Neural progenitor cell (in vitro differentiated cells): ENCODE results near the gene SSBP2. TPM values are rescaled to one million over a fixed set of nuclear protein-coding genes. Genes with fewer than 3 reads are reported as not detected.

Source experiments
- DNase-seq: peaks from one replicate; pipeline ENCODE4 v3.0.0-alpha.2; 2016; ENCODE audit warnings: low spot score
- H2AFZ ChIP-seq: fragments of 200-600 bp; sonication (generic); replicated peaks from 2 replicates; pipeline ENCODE4 v1.6.1; 2016; ENCODE audit warnings: antibody characterized with exemption
- H3F3A ChIP-seq: fragments of 200-600 bp; sonication (generic); 2 replicates; pipeline ENCODE4 v1.6.1; 2016; ENCODE audit warnings: antibody characterized with exemption, low read depth
- H3K27ac ChIP-seq: fragments of 200-600 bp; sonication (generic); 2 replicates; pipeline ENCODE4 v1.5.1; 2016; ENCODE audit warnings: mild to moderate bottlenecking
- H3K27me3 ChIP-seq: fragments of 200-600 bp; sonication (generic); 2 replicates; pipeline ENCODE4 v1.6.1; 2016; ENCODE audit warnings: mild to moderate bottlenecking, moderate library complexity
- H3K36me3 ChIP-seq: fragments of 200-600 bp; sonication (generic); 2 replicates; pipeline ENCODE4 v1.5.1; 2016
- H3K4me1 ChIP-seq: fragments of 200-600 bp; sonication (generic); 2 replicates; pipeline ENCODE4 v1.6.1; 2016; ENCODE audit warnings: mixed run types
- H3K4me2 ChIP-seq: fragments of 200-600 bp; sonication (generic); 2 replicates; pipeline ENCODE4 v1.6.1; 2016
- H3K4me3 ChIP-seq: fragments of 200-600 bp; sonication (generic); 2 replicates; pipeline ENCODE4 v1.5.1; 2016
- H3K79me2 ChIP-seq: fragments of 200-600 bp; sonication (generic); 2 replicates; pipeline ENCODE4 v1.6.1; 2016; ENCODE audit warnings: low read depth
- H3K9ac ChIP-seq: fragments of 200-600 bp; sonication (generic); 2 replicates; pipeline ENCODE4 v1.6.1; 2016
- H3K9me3 ChIP-seq: fragments of 200-600 bp; sonication (generic); 2 replicates; pipeline ENCODE4 v1.5.1; 2016; ENCODE audit warnings: low read depth
- H4K20me1 ChIP-seq: fragments of 200-600 bp; sonication (generic); 2 replicates; pipeline ENCODE4 v1.6.1; 2016; ENCODE audit warnings: low read depth
- H3K27ac Mint-ChIP-seq: 3 replicates; pipeline ENCODE4 v1.8.0; 2021; ENCODE audit warnings: mixed read lengths
- H3K27me3 Mint-ChIP-seq: 2 replicates; pipeline ENCODE4 v1.8.0; 2022; ENCODE audit warnings: low read depth, mild to moderate bottlenecking, inconsistent platforms, moderate library complexity, mixed read lengths; ENCODE audit not compliant: insufficient read depth
- H3K36me3 Mint-ChIP-seq: 3 replicates; pipeline ENCODE4 v1.8.0; 2021; ENCODE audit warnings: mixed read lengths
- H3K4me1 Mint-ChIP-seq: 3 replicates; pipeline ENCODE4 v1.8.0; 2021; ENCODE audit warnings: mixed read lengths
- H3K4me3 Mint-ChIP-seq: 3 replicates; pipeline ENCODE4 v1.8.0; 2021; ENCODE audit warnings: mild to moderate bottlenecking, moderate library complexity, mixed read lengths
- H3K9me3 Mint-ChIP-seq: 3 replicates; pipeline ENCODE4 v1.8.0; 2020; ENCODE audit warnings: mixed read lengths
- EZH2 ChIP-seq: fragments of 200-600 bp; sonication (generic); IDR thresholded peaks from 2 replicates; pipeline ENCODE4 v1.6.1; 2017; ENCODE audit warnings: antibody characterized with exemption, mild to moderate bottlenecking, moderate library complexity
- EZH2phosphoT487 ChIP-seq: fragments of 200-600 bp; sonication (generic); IDR thresholded peaks from 2 replicates; pipeline ENCODE4 v1.6.1; 2017; ENCODE audit warnings: antibody characterized with exemption
- total RNA-seq: library from RNA; depleted of rRNA; stranded (reverse); fragments of >200 nt; gene quantifications from 2 replicates; pipeline ENCODE4 v1.2.3, GENCODE V29; 2015; ENCODE audit warnings: low replicate concordance
- TF ChIP-seq, protein P1 (sequence below): fragments of 200-600 bp; sonication (generic); IDR thresholded peaks from 2 replicates; pipeline ENCODE4 v1.5.1; 2017; ENCODE audit warnings: antibody characterized with exemption, mild to moderate bottlenecking

The SSBP2 gene
- total RNA-seq, 1 donor from 2014 or later = 175 TPM

DNA sequence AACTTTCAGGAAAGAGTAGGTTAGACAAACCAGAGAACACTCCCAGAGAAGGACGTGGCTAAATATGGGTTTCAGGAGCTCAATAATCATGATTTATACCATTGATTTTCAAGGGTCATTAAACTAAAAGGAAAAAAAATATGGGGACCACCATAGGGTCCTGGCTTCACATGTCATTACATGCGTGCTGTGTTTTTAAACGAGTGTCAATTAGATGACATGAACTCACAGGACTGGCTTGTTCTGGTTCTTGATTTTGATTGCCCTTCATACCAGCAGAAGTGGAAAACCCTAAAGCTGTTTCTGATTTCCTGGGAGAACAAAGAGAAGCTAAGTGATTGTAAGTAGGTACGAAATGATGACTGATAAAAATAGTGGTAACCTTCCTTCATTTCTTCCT, 362.7 kb downstream of the SSBP2 start:
- H3K4me3 Mint-ChIP-seq = no peak overlapping the region
- DNase-seq = no peak
- peaks cover 3% of the 10 kb centered on the region for H3K27me3 Mint-ChIP-seq
- no peak overlapping the region for H3K27ac ChIP-seq
- no peak overlapping the region for H3K4me3 ChIP-seq
- H3K4me2 ChIP-seq = no peak overlapping the region
- H3K27ac Mint-ChIP-seq = no peak overlapping the region
- peaks cover 7% of the 10 kb centered on the region for H3F3A ChIP-seq
- no peaks in the 10 kb centered on the region for H3K36me3 ChIP-seq
- peaks cover 2% of the 10 kb centered on the region for H3K9me3 Mint-ChIP-seq
- H3K27me3 ChIP-seq = peaks cover 6% of the 10 kb centered on the region
- no peak overlapping the region for H2AFZ ChIP-seq
- H3K4me1 ChIP-seq = peaks cover 6% of the 10 kb centered on the region
- no peaks in the 10 kb centered on the region for H3K36me3 Mint-ChIP-seq
- H3K9ac ChIP-seq = no peak overlapping the region
- no peaks in the 10 kb centered on the region for H3K79me2 ChIP-seq
- H4K20me1 ChIP-seq = no peaks in the 10 kb centered on the region
- no peak for TF ChIP-seq EZH2phosphoT487
- no peak for TF ChIP-seq EZH2
- TF ChIP-seq, protein P1, sequence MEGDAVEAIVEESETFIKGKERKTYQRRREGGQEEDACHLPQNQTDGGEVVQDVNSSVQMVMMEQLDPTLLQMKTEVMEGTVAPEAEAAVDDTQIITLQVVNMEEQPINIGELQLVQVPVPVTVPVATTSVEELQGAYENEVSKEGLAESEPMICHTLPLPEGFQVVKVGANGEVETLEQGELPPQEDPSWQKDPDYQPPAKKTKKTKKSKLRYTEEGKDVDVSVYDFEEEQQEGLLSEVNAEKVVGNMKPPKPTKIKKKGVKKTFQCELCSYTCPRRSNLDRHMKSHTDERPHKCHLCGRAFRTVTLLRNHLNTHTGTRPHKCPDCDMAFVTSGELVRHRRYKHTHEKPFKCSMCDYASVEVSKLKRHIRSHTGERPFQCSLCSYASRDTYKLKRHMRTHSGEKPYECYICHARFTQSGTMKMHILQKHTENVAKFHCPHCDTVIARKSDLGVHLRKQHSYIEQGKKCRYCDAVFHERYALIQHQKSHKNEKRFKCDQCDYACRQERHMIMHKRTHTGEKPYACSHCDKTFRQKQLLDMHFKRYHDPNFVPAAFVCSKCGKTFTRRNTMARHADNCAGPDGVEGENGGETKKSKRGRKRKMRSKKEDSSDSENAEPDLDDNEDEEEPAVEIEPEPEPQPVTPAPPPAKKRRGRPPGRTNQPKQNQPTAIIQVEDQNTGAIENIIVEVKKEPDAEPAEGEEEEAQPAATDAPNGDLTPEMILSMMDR = no peak
- peaks cover 4% of the 10 kb centered on the region for H3K4me1 Mint-ChIP-seq
- no peaks in the 10 kb centered on the region for H3K9me3 ChIP-seq

GRCh38 chr5:81383867-81384266, 367.0 kb downstream of the SSBP2 start:
- Histone ChIP-seq H3K27me3 (no peaks in the 10 kb centered on the region), H3K4me1 (no peaks in the 10 kb centered on the region), H3F3A (no peaks in the 10 kb centered on the region), H3K4me2 (no peak overlapping the region), H3K27ac (no peak overlapping the region), H4K20me1 (no peaks in the 10 kb centered on the region), H3K9me3 (no peaks in the 10 kb centered on the region), H2AFZ (no peak overlapping the region), H3K9ac (no peak overlapping the region), H3K36me3 (no peaks in the 10 kb centered on the region), H3K4me3 (no peak overlapping the region), H3K79me2 (no peaks in the 10 kb centered on the region)
- DNase-seq = no peak
- H3K27ac Mint-ChIP-seq = no peak overlapping the region
- TF ChIP-seq EZH2phosphoT487 = no peak
- no peak for TF ChIP-seq EZH2
- TF ChIP-seq, protein P1 = no peak
- H3K9me3 Mint-ChIP-seq = peaks cover 2% of the 10 kb centered on the region
- no peaks in the 10 kb centered on the region for H3K27me3 Mint-ChIP-seq
- no peaks in the 10 kb centered on the region for H3K36me3 Mint-ChIP-seq
- no peaks in the 10 kb centered on the region for H3K4me1 Mint-ChIP-seq
- no peak overlapping the region for H3K4me3 Mint-ChIP-seq

- Histone ChIP-seq H3K79me2 (no peaks in the 10 kb centered on the region), H3K9ac (no peak overlapping the region), H2AFZ (no peak overlapping the region), H3K27ac (no peak overlapping the region), H3K4me1 (peaks cover 15% of the 10 kb centered on the region), H4K20me1 (no peaks in the 10 kb centered on the region), H3F3A (no peaks in the 10 kb centered on the region), H3K36me3 (no peaks in the 10 kb centered on the region), H3K27me3 (no peaks in the 10 kb centered on the region), H3K4me3 (no peak overlapping the region), H3K9me3 (no peaks in the 10 kb centered on the region), H3K4me2 (no peak overlapping the region)
- H3K36me3 Mint-ChIP-seq = no peaks in the 10 kb centered on the region
- H3K4me3 Mint-ChIP-seq = no peak overlapping the region
- no peak for TF ChIP-seq EZH2
- TF ChIP-seq EZH2phosphoT487 = no peak
- TF ChIP-seq, protein P1 = no peak
- H3K9me3 Mint-ChIP-seq = no peaks in the 10 kb centered on the region
- H3K27ac Mint-ChIP-seq = no peak overlapping the region
- H3K4me1 Mint-ChIP-seq = peaks cover 4% of the 10 kb centered on the region
- peaks cover 3% of the 10 kb centered on the region for H3K27me3 Mint-ChIP-seq
- no peak for DNase-seq
These were observed 379.5 kb downstream of the SSBP2 start for GRCh38 chr5:81371354-81371876.
